Esophagus squamous epithelium (tissue), 5 donors: ENCODE measurements around the gene PLXDC2. TPM values are rescaled to one million over a fixed set of nuclear protein-coding genes. Genes with fewer than 3 reads are reported as not detected.
"Not testable (repeated sequence)": the region's sequence is repeated elsewhere in the genome, so short reads cannot be mapped to it uniquely, and the experiment has no call there.

Experiments
- DNase-seq: peaks from one replicate; lab custom pipeline; 2025; lab: John Stamatoyannopoulos, UW
- H3K27ac ChIP-seq, 4 donors: fragments of 200-600 bp; sonication (generic); one replicate each; pipeline ENCODE4 v1.5.1; 2016 to 2019; ENCODE audit warnings: mild to moderate bottlenecking in 1 of 4
- H3K27me3 ChIP-seq, 4 donors: fragments of 200-600 bp; sonication (generic); 1 replicate in 3 of 4; 2 replicates in 1 of 4; pipeline versions ENCODE4 v1.5.1 to v1.6.0; 2017 to 2021; ENCODE audit warnings: antibody characterized with exemption in 1 of 4
- H3K36me3 ChIP-seq, 3 donors: fragments of 200-600 bp; sonication (generic); one replicate each; pipeline ENCODE4 v1.5.1; 2016 to 2019
- H3K4me1 ChIP-seq, 3 donors: fragments of 200-600 bp; sonication (generic); one replicate each; pipeline ENCODE4 v1.5.1; 2017 to 2019
- H3K4me3 ChIP-seq, 4 donors: fragments of 200-600 bp; sonication (generic); 1 replicate in 3 of 4; 2 replicates in 1 of 4; pipeline ENCODE4 v1.5.1; 2016 to 2019; ENCODE audit warnings: mild to moderate bottlenecking in 2 of 4, moderate library complexity in 1 of 4
- H3K9me3 ChIP-seq, 3 donors: fragments of 200-600 bp; sonication (generic); one replicate each; pipeline ENCODE4 v1.5.1; 2016 to 2019
- POLR2A ChIP-seq, 4 donors: fragments of 450-650 bp; IDR thresholded peaks; one replicate each; pipeline ENCODE4 v1.6.1; 2017; ENCODE audit warnings: antibody characterized with exemption in 4 of 4, mild to moderate bottlenecking in 4 of 4, moderate library complexity in 3 of 4
- WGBS, 2 donors: methylation state at CpG; one replicate each; pipeline ENCODE4 v1.1.5; 2018; 5-methylcytosine and 5-hydroxymethylcytosine counted together
- intact Hi-C: fragments of 100-400 bp; cut with DNase I; formaldehyde crosslinking; loops from one replicate; pipeline ENCODE4 v1.15.0; 2022
- total RNA-seq, 4 donors: library from RNA; depleted of rRNA; stranded (reverse); fragments of >200 nt; gene quantifications; one replicate each; pipeline ENCODE4 v1.1.0, GENCODE V29; 2016
- TF ChIP-seq, protein P1 (sequence below), 6 experiments: fragments of 450-650 bp in 4 of 6; fragments of 200-600 bp in 2 of 6; sonication (generic) in 2 of 6; IDR thresholded peaks; one replicate each; pipeline ENCODE4 v1.5.1; 2016 to 2019; ENCODE audit warnings: antibody characterized with exemption in 6 of 6, mild to moderate bottlenecking in 4 of 6, moderate library complexity in 4 of 6
- donor health status: DM: yes; HTN: yes; CAD: no.

PLXDC2 gene
- total RNA-seq, 4 donors from 2014 or later: 22.4 to 50.4 (median 36.9) TPM

DNA sequence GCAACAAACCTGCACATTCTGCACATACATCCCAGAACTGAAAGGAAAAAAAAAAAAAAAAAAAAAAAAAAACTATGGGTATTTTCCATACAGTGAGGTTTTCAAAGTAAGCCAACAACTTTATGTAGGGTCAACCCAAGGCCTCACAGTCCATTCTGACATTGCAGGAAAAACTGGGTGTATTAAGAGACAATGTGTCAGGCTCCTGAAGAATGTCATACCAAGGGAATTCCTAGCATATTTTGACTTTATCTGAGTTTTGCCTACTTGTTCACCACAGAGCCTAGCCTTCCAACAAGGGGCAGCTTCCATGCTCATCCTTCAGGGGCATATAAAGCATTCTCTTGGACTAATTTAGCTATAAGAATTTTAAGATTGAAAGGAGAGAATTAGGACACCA, 368.9 kb downstream of the PLXDC2 start:
- no peaks in the 10 kb centered on the region for H3K27me3 ChIP-seq
- peaks cover 0 to 5% (median 0%) of the 10 kb centered on the region in 3 donors for H3K36me3 ChIP-seq
- H3K4me3 ChIP-seq: no peak overlapping the region
- no peak for DNase-seq
- H3K9me3 ChIP-seq: no peaks in the 10 kb centered on the region
- intact Hi-C loops: no loop called here
- TF ChIP-seq, protein P1, sequence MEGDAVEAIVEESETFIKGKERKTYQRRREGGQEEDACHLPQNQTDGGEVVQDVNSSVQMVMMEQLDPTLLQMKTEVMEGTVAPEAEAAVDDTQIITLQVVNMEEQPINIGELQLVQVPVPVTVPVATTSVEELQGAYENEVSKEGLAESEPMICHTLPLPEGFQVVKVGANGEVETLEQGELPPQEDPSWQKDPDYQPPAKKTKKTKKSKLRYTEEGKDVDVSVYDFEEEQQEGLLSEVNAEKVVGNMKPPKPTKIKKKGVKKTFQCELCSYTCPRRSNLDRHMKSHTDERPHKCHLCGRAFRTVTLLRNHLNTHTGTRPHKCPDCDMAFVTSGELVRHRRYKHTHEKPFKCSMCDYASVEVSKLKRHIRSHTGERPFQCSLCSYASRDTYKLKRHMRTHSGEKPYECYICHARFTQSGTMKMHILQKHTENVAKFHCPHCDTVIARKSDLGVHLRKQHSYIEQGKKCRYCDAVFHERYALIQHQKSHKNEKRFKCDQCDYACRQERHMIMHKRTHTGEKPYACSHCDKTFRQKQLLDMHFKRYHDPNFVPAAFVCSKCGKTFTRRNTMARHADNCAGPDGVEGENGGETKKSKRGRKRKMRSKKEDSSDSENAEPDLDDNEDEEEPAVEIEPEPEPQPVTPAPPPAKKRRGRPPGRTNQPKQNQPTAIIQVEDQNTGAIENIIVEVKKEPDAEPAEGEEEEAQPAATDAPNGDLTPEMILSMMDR (IDR thresholded peaks at IDR 0.05): no peak
- TF ChIP-seq POLR2A (IDR thresholded peaks at IDR 0.05): no peak
- H3K27ac ChIP-seq: no peak overlapping the region
- no peaks in the 10 kb centered on the region for H3K4me1 ChIP-seq

GRCh38 chr10:20191392-20191791, 375.2 kb downstream of the PLXDC2 start:
- H3K27ac ChIP-seq, H3K36me3 ChIP-seq, H3K9me3 ChIP-seq, intact Hi-C loops, H3K27me3 ChIP-seq, DNase-seq, H3K4me1 ChIP-seq, H3K4me3 ChIP-seq: not testable (repeated sequence)
- WGBS, 2 donors: 66 to 75% methylated on average over 3 of the region's 3 CpGs

DNA sequence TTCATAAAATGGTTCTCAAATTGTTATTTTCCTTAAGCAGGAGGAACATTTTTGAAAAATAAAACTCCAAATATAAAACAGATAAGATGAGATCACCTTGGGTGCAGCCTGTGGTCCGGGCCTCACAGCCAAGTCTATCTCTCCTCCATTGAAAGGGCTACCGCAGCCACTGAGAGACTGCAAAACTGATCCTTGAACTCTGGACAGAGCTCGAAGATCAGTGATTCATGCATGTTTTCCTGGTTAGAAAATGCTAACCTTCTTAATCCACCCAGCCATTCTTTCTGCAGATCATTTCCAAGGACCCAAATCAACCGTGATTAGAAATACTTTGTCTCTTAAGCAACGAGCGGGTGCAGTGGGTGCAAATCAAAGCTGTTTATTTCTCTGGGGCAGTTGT, 378.8 kb downstream of the PLXDC2 start:
- no peak for DNase-seq

DNA sequence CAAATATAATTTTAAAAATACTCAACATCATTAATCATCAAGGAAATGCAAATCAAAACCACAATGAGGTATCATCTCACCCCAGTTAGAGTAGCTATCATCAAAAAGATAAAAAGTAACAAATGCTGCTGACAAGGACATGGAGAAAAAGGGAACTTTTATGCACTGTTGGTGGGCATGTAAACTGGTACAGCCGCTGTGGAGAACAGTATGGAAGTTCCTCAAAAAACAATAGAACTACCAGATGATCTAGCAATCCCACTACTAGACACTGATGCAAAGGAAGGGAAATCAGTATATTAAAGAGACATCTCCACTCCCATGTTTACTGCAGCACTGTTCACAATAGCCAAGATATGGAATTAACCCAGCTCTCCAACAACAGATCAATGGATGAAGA, 384.5 kb downstream of the PLXDC2 start:
- Histone ChIP-seq H3K4me1 (no peaks in the 10 kb centered on the region), H3K27ac (no peak overlapping the region), H3K4me3 (no peak overlapping the region), H3K27me3 (no peaks in the 10 kb centered on the region), H3K9me3 (no peaks in the 10 kb centered on the region), H3K36me3 (no peaks in the 10 kb centered on the region)
- no peak for DNase-seq
- intact Hi-C loops: no loop called here
- WGBS, 2 donors: 71 to 78% methylated on average over 1 of the region's 1 CpG
- TF ChIP-seq, protein P1 (IDR thresholded peaks at IDR 0.05): no peak
- TF ChIP-seq POLR2A (IDR thresholded peaks at IDR 0.05): no peak

More for the DNA sequence above, 378.8 kb downstream of the PLXDC2 start:
- Histone ChIP-seq H3K27ac (no peak overlapping the region), H3K4me1 (no peaks in the 10 kb centered on the region), H3K27me3 (no peaks in the 10 kb centered on the region), H3K9me3 (no peaks in the 10 kb centered on the region), H3K36me3 (no peaks in the 10 kb centered on the region), H3K4me3 (no peak overlapping the region)
- TF ChIP-seq, protein P1 (IDR thresholded peaks at IDR 0.05): no peak
- TF ChIP-seq POLR2A (IDR thresholded peaks at IDR 0.05): no peak
- intact Hi-C loops: no loop called here
- 76 to 80% methylated on average over 6 of the region's 6 CpGs for WGBS, 2 donors

- TF ChIP-seq, protein P1 (IDR thresholded peaks at IDR 0.05): no peak
- TF ChIP-seq POLR2A (IDR thresholded peaks at IDR 0.05): no peak
- Histone ChIP-seq H3K9me3 (no peaks in the 10 kb centered on the region), H3K36me3 (no peaks in the 10 kb centered on the region), H3K4me1 (no peaks in the 10 kb centered on the region), H3K27ac (no peak overlapping the region), H3K27me3 (no peaks in the 10 kb centered on the region), H3K4me3 (no peak overlapping the region)
- no peak for DNase-seq
- WGBS, 2 donors: 77 to 82% methylated on average over 4 of the region's 4 CpGs
- intact Hi-C loops: no loop called here
Observed at GRCh38 chr10:20202337-20202736, 386.1 kb downstream of the PLXDC2 start.

GRCh38 chr10:20207653-20208052, 391.4 kb downstream of the PLXDC2 start:
- Histone ChIP-seq H3K27ac (no peak overlapping the region), H3K9me3 (no peaks in the 10 kb centered on the region), H3K4me3 (no peak overlapping the region), H3K27me3 (no peaks in the 10 kb centered on the region), H3K36me3 (peaks cover 0 to 9% (median 0%) of the 10 kb centered on the region in 3 donors), H3K4me1 (no peaks in the 10 kb centered on the region)
- intact Hi-C loops: no loop called here
- TF ChIP-seq, protein P1 (IDR thresholded peaks at IDR 0.05): no peak
- TF ChIP-seq POLR2A (IDR thresholded peaks at IDR 0.05): no peak
- DNase-seq: no peak

DNA sequence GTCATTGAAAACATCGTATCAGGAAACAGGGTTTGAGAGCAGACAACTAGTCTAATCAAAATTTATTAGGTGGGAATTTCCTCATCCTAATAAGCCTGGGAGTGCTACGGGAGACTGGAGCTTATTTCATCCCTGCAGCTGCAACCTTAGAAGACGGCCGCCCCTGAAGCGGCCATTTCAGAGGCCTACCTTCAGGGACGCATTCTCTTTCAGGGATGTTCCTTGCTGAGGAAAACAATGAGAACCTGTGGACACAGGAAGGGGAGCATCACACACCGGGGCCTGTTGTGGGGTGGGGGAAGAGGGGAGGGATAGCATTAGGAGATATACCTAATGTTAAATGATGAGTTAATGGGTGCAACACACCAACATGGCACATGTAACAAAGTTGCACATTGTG, 392.9 kb downstream of the PLXDC2 start:
- H3K4me1 ChIP-seq, H3K4me3 ChIP-seq, H3K9me3 ChIP-seq, H3K36me3 ChIP-seq, intact Hi-C loops, H3K27me3 ChIP-seq, H3K27ac ChIP-seq, DNase-seq: not testable (repeated sequence)
- WGBS, 2 donors: 81 to 94% methylated on average over 6 to 7 of the region's 7 CpGs
